T-cell (primary cell): ENCODE results near the gene ATRNL1. TPM values are rescaled to one million over a fixed set of nuclear protein-coding genes. Genes with fewer than 3 reads are reported as not detected.

ENCODE experiments used
- ATAC-seq, 4 experiments: fragments of 200-7000 bp in 3 of 4; fragments of 150-1000 bp in 1 of 4; cut with Tn5 transposase; replicated peaks in 1 of 4; 1 replicate in 3 of 4; 2 replicates in 1 of 4; pipeline ENCODE4 v1.10.0; 2021; ENCODE audit warnings: moderate library complexity in 3 of 4, mild to moderate bottlenecking in 2 of 4, moderate number of reproducible peaks in 1 of 4
- CTCF ChIA-PET, 2 donors: fragments of 300-600 bp; sonication (Branson Sonifier 250); formaldehyde crosslinking; loops; one replicate each; lab custom pipeline; 2022; ENCODE audit warnings: antibody characterized with exemption in 2 of 2; lab: Charles Lee
- POLR2A ChIA-PET, 2 donors: fragments of 300-600 bp; sonication (Branson Sonifier 250); formaldehyde crosslinking; loops; one replicate each; lab custom pipeline; 2022; ENCODE audit warnings: antibody characterized with exemption in 2 of 2; lab: Charles Lee
- DNase-seq, 35 experiments: peaks; one replicate each; pipeline versions ENCODE4 v3.0.0 to v3.0.0-alpha.2; 2013 to 2023
- H3K27ac ChIP-seq: one replicate; pipeline ENCODE4 v1.5.1; 2013; ENCODE audit warnings: low read length
- H3K27me3 ChIP-seq, 2 experiments: replicated peaks in 1 of 2; 1 replicate in 1 of 2; 2 replicates in 1 of 2; pipeline versions ENCODE4 v1.6.1 to v1.7.0; 2013; ENCODE audit warnings: low read length in 1 of 2, mixed read lengths in 1 of 2; ENCODE audit not compliant: control insufficient read depth in 2 of 2, insufficient read depth in 2 of 2; ENCODE audit errors: extremely low read depth in 1 of 2
- H3K36me3 ChIP-seq, 2 donors: 1 replicate in 1 of 2; 2 replicates in 1 of 2; pipeline versions ENCODE4 v1.6.1 to v1.7.0; 2013; ENCODE audit warnings: low read length in 1 of 2; ENCODE audit not compliant: control insufficient read depth in 2 of 2, insufficient read depth in 1 of 2; ENCODE audit errors: extremely low read depth in 1 of 2
- H3K4me1 ChIP-seq, 2 experiments: 1 replicate in 1 of 2; 2 replicates in 1 of 2; pipeline versions ENCODE4 v1.6.1 to v1.7.0; 2013; ENCODE audit warnings: low read length in 2 of 2, mixed read lengths in 1 of 2; ENCODE audit not compliant: insufficient read depth in 2 of 2, control insufficient read depth in 1 of 2; ENCODE audit errors: extremely low read depth in 1 of 2
- H3K4me3 ChIP-seq, 2 donors: 1 replicate in 1 of 2; 2 replicates in 1 of 2; pipeline versions ENCODE4 v1.5.1 to v1.7.0; 2013; ENCODE audit warnings: mild to moderate bottlenecking in 2 of 2, low read length in 1 of 2, moderate library complexity in 1 of 2; ENCODE audit not compliant: control insufficient read depth in 1 of 2; ENCODE audit errors: extremely low read depth in 1 of 2
- H3K9me3 ChIP-seq: 2 replicates; pipeline ENCODE4 v1.7.0; 2013
- H3K27ac Mint-ChIP-seq, 2 donors: one replicate each; pipeline ENCODE4 v1.8.0; 2020 to 2021; ENCODE audit warnings: mild to moderate bottlenecking in 2 of 2, mixed read lengths in 2 of 2
- H3K27me3 Mint-ChIP-seq, 2 donors: one replicate each; pipeline ENCODE4 v1.8.0; 2021 to 2022; ENCODE audit warnings: mixed read lengths in 2 of 2
- H3K36me3 Mint-ChIP-seq: one replicate; pipeline ENCODE4 v1.8.0; 2021; ENCODE audit warnings: mixed read lengths
- H3K4me1 Mint-ChIP-seq, 3 donors: one replicate each; pipeline ENCODE4 v1.8.0; 2020 to 2022; ENCODE audit warnings: mixed read lengths in 3 of 3, mild to moderate bottlenecking in 1 of 3
- H3K4me3 Mint-ChIP-seq, 3 donors: one replicate each; pipeline ENCODE4 v1.8.0; 2020 to 2022; ENCODE audit warnings: mild to moderate bottlenecking in 3 of 3, mixed read lengths in 3 of 3, moderate library complexity in 3 of 3
- H3K9me3 Mint-ChIP-seq, 3 donors: one replicate each; pipeline ENCODE4 v1.8.0; 2020 to 2022; ENCODE audit warnings: mixed read lengths in 3 of 3
- WGBS: methylation state at CpG from one replicate; pipeline ENCODE4 v1.1.5; 2013; ENCODE audit warnings: missing lambda C conversion rate; ENCODE audit not compliant: insufficient coverage; 5-methylcytosine and 5-hydroxymethylcytosine counted together
- total RNA-seq, 35 experiments: library from RNA in 6 of 35; stranded (reverse) in 6 of 35; fragments of 120-200 nt in 1 of 35; gene quantifications; one replicate each; pipeline versions ENCODE4 v1.2.1 to v1.2.4 and lab custom pipeline; 2013 to 2026

ATRNL1 gene
- total RNA-seq, 5 donors from 2014 or later (not counting 1 experiment from before 2014, with no cell fraction given), result 0.18 to 0.35 (median 0.20) TPM; not detected in 2

DNA sequence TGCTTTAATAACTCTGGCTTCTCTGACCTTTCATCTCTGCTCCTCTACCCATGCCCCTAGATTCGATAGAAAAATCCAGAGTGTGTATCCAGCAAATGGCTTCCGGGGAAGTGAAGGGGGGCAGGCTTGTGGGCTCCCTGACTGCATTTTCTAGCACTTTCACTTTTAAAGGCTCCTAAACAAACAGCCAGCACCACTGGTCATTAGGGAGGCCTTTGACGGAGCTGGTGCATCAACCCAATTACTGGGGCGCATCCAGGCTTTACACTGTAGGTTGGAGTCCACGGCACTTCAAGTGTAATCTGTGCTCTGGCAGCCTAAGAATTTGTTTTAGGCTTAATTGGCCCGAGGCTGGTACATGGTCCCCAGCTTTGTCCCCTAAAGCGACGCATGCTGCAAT, 887.9 kb downstream of the ATRNL1 start:
- Histone ChIP-seq H3K9me3 (no peaks in the 10 kb centered on the region), H3K27ac (no peak overlapping the region), H3K4me3 (no peak overlapping the region), H3K27me3 (no peaks in the 10 kb centered on the region), H3K4me1 (no peaks in the 10 kb centered on the region), H3K36me3 (no peaks in the 10 kb centered on the region)
- no peaks in the 10 kb centered on the region for H3K4me1 Mint-ChIP-seq
- peaks cover 8 to 13% (median 9%) of the 10 kb centered on the region in 3 donors for H3K9me3 Mint-ChIP-seq
- H3K36me3 Mint-ChIP-seq, result no peaks in the 10 kb centered on the region
- DNase-seq (no peak), ATAC-seq (no peak)
- ChIA-PET POLR2A (no interaction called here), CTCF (no interaction called here)
- H3K4me3 Mint-ChIP-seq, result no peak overlapping the region
- 78% methylated on average over 6 of the region's 8 CpGs for WGBS
- H3K27me3 Mint-ChIP-seq, result peaks cover 0 to 4% of the 10 kb centered on the region in 2 donors
- H3K27ac Mint-ChIP-seq, result no peak overlapping the region

DNA sequence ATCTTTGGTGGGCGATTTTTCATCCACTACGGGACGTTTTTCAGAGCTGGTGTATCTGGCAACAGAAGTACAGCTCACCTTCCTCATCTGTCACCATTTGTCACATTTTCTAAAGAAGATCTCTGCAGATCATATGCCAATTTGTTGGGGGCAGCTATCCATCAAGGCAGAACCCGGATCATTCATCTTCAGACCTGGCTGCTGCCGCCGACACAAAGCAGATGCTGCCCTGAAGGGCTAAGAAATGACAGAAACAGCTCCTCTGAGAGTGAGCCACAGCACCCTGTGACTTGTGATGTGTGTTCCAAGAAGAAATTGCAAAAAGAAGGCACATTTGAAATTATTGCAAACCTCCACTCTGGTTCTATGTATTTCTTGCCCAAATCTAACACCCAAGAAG, 888.9 kb downstream of the ATRNL1 start:
- H3K4me1 ChIP-seq, result no peaks in the 10 kb centered on the region
- H3K4me3 ChIP-seq, result no peak overlapping the region
- Mint-ChIP-seq H3K4me1 (no peaks in the 10 kb centered on the region), H3K9me3 (peaks cover 11 to 13% (median 12%) of the 10 kb centered on the region in 3 donors), H3K4me3 (no peak overlapping the region), H3K27ac (no peak overlapping the region), H3K36me3 (no peaks in the 10 kb centered on the region), H3K27me3 (peaks cover 0 to 4% of the 10 kb centered on the region in 2 donors)
- H3K27me3 ChIP-seq, result no peaks in the 10 kb centered on the region
- DNase-seq, result no peak
- no peak overlapping the region for H3K27ac ChIP-seq
- ChIA-PET POLR2A (no interaction called here), CTCF (no interaction called here)
- no peaks in the 10 kb centered on the region for H3K9me3 ChIP-seq
- ATAC-seq, result no peak
- WGBS, result 84% methylated on average over 5 of the region's 6 CpGs
- no peaks in the 10 kb centered on the region for H3K36me3 ChIP-seq

DNA sequence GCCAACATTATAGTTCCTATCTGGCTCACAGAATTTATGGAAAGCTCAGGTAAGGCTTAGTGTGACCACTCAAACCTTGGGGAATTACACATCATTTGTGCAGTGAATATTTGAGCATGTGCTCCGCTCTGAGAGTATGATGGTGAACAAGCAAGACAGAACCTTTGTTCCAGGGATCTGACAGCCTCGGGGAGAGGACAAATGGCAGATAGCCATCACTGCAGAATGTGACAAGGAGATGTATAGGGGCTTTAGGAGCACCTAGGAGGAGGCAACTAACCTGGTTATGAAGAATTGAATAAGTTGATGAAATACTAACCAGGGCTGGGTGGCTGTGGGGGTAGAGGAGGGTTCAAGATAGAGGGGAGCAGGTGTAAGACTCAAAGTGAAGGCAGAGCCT, 889.4 kb downstream of the ATRNL1 start:
- Mint-ChIP-seq H3K4me3 (no peak overlapping the region), H3K36me3 (no peaks in the 10 kb centered on the region)
- CTCF ChIA-PET, result no interaction called here

DNA sequence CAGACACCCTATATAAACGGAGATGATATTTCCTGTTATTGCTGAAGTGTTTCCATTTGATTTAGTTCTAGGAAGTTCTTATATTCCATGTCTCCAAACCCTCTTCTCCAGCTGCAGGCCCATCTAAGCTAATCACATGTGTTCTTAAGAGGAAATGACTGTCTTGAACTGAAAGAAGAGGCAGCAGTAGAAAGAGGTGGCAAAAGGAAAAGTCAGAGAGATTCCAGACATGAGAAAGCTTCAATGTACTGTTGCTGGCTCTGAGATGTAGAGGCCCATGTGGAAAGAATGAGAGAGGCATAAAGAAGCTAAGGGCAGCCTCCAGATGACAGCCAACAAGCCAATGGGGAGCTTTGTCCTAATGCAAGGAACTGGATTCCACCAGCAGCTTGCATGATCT, 892.6 kb downstream of the ATRNL1 start:
- Mint-ChIP-seq H3K36me3 (no peaks in the 10 kb centered on the region), H3K27ac (no peak overlapping the region), H3K4me3 (no peak overlapping the region), H3K9me3 (peaks cover 20 to 26% (median 23%) of the 10 kb centered on the region in 3 donors), H3K4me1 (no peaks in the 10 kb centered on the region), H3K27me3 (no peaks in the 10 kb centered on the region)
- Histone ChIP-seq H3K9me3 (no peaks in the 10 kb centered on the region), H3K4me1 (no peaks in the 10 kb centered on the region), H3K27ac (no peak overlapping the region), H3K27me3 (no peaks in the 10 kb centered on the region), H3K36me3 (no peaks in the 10 kb centered on the region), H3K4me3 (no peak overlapping the region)
- ChIA-PET CTCF (no interaction called here), POLR2A (no interaction called here)
- DNase-seq (no peak), ATAC-seq (no peak)
- no CpG with 5 or more reads among the region's 1 CpG for WGBS

More for the DNA sequence above, 889.4 kb downstream of the ATRNL1 start:
- DNase-seq, result no peak
- no peaks in the 10 kb centered on the region for H3K9me3 ChIP-seq
- no peak overlapping the region for H3K27ac ChIP-seq
- ATAC-seq, result no peak
- no peaks in the 10 kb centered on the region for H3K36me3 ChIP-seq
- no peak overlapping the region for H3K27ac Mint-ChIP-seq
- POLR2A ChIA-PET, result no interaction called here
- H3K4me1 ChIP-seq, result no peaks in the 10 kb centered on the region
- H3K27me3 ChIP-seq, result no peaks in the 10 kb centered on the region
- peaks cover 13 to 14% (median 14%) of the 10 kb centered on the region in 3 donors for H3K9me3 Mint-ChIP-seq
- H3K4me3 ChIP-seq, result no peak overlapping the region
- H3K4me1 Mint-ChIP-seq, result no peaks in the 10 kb centered on the region
- 73% methylated on average over 2 of the region's 2 CpGs for WGBS
- peaks cover 0 to 4% of the 10 kb centered on the region in 2 donors for H3K27me3 Mint-ChIP-seq

DNA sequence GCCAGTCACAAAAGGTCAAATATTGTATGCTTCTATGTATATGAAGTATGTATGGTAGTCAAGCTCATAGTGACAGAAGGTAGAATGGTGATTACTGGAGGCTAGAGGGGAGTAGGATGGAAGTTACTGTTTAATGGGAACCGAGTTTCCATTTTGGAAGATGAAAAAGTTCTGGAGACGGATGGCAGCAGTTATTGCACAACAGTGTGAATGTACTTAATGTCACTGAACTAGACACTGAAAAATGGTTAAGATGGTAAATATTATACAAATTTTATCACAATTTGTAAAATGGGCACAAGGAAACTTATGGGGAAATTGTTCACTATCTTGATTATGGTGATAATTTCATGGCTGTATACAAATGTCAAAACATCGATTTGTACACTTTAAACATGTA, 895.2 kb downstream of the ATRNL1 start:
- H3K36me3 Mint-ChIP-seq, result no peaks in the 10 kb centered on the region
- Histone ChIP-seq H3K27me3 (no peaks in the 10 kb centered on the region), H3K4me1 (no peaks in the 10 kb centered on the region), H3K4me3 (no peak overlapping the region), H3K36me3 (no peaks in the 10 kb centered on the region), H3K27ac (no peak overlapping the region), H3K9me3 (no peaks in the 10 kb centered on the region)
- 80% methylated on average over 1 of the region's 3 CpGs for WGBS
- no peak overlapping the region for H3K27ac Mint-ChIP-seq
- CTCF ChIA-PET, result interaction anchor here in 1 of 2 donors (0.5 kb wide), 1 partner anchor 1004 kb away, joined by 3 read pairs; no protein-coding TSS in a partner anchor
- no peak overlapping the region for H3K4me3 Mint-ChIP-seq
- DNase-seq (no peak), ATAC-seq (no peak)
- no peaks in the 10 kb centered on the region for H3K4me1 Mint-ChIP-seq
- POLR2A ChIA-PET, result no interaction called here
- H3K9me3 Mint-ChIP-seq, result peaks cover 15 to 30% (median 27%) of the 10 kb centered on the region in 3 donors
- H3K27me3 Mint-ChIP-seq, result no peaks in the 10 kb centered on the region

DNA sequence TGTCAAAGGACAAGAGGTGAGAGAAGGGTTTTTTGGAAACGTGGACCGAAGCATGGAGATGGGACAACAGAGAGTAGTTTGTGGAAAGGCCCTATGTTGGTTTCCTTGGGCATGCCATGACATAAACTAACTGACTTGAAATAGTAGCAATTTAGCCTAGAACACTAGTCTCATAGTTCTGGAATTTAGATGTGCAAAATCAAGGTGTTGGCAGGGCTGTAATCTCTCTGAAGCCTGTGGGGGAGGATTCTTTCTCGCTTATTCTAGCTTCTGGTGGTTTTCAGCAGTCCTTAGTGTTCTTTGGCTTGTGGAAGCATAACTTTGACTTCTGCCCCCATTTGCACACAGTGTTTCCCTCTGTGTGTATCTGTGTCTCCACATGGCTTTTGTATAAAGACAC, 896.5 kb downstream of the ATRNL1 start:
- Histone ChIP-seq H3K27ac (no peak overlapping the region), H3K4me3 (no peak overlapping the region), H3K27me3 (no peaks in the 10 kb centered on the region), H3K4me1 (no peaks in the 10 kb centered on the region), H3K36me3 (no peaks in the 10 kb centered on the region), H3K9me3 (no peaks in the 10 kb centered on the region)
- ChIA-PET CTCF (no interaction called here), POLR2A (no interaction called here)
- Mint-ChIP-seq H3K27me3 (no peaks in the 10 kb centered on the region), H3K36me3 (no peaks in the 10 kb centered on the region), H3K4me1 (no peaks in the 10 kb centered on the region), H3K4me3 (no peak overlapping the region), H3K9me3 (peaks cover 15 to 26% (median 24%) of the 10 kb centered on the region in 3 donors), H3K27ac (no peak overlapping the region)
- no CpG with 5 or more reads among the region's 3 CpGs for WGBS
- DNase-seq (no peak), ATAC-seq (no peak)
